GM10847 (cell line): ENCODE data around the gene CACNA1C.

ENCODE experiments used
- POLR2A ChIP-seq: IDR thresholded peaks from 2 replicates; pipeline ENCODE4 v1.6.1; 2011; ENCODE audit not compliant: insufficient read length; ENCODE audit errors: extremely low read depth

Gene CACNA1C

GRCh38 chr12:2494486-2495192, 441.9 kb downstream of the CACNA1C start:
- TF ChIP-seq POLR2A = no peak

- no peak for TF ChIP-seq POLR2A
Measured at GRCh38 chr12:2495417-2496112, 442.8 kb downstream of the CACNA1C start.

GRCh38 chr12:2498964-2499500, 446.2 kb downstream of the CACNA1C start:
- TF ChIP-seq POLR2A = no peak

GRCh38 chr12:2501464-2502191, 448.8 kb downstream of the CACNA1C start:
- no peak for TF ChIP-seq POLR2A

GRCh38 chr12:2503036-2503435, 450.2 kb downstream of the CACNA1C start:
- TF ChIP-seq POLR2A = no peak

GRCh38 chr12:2503762-2504161, 451.0 kb downstream of the CACNA1C start:
- no peak for TF ChIP-seq POLR2A

GRCh38 chr12:2504577-2504976, 451.8 kb downstream of the CACNA1C start:
- TF ChIP-seq POLR2A = no peak

- TF ChIP-seq POLR2A = no peak
Measured at GRCh38 chr12:2507814-2508213, 455.0 kb downstream of the CACNA1C start.

GRCh38 chr12:2509137-2509536, 456.4 kb downstream of the CACNA1C start:
- TF ChIP-seq POLR2A = no peak

- no peak for TF ChIP-seq POLR2A
Measured at GRCh38 chr12:2510045-2510444, 457.3 kb downstream of the CACNA1C start.

- TF ChIP-seq POLR2A = no peak
Measured at GRCh38 chr12:2513141-2514037, 460.6 kb downstream of the CACNA1C start.

GRCh38 chr12:2514038-2514340, 461.2 kb downstream of the CACNA1C start:
- no peak for TF ChIP-seq POLR2A

GRCh38 chr12:2520722-2521246, 468.0 kb downstream of the CACNA1C start:
- TF ChIP-seq POLR2A = no peak

GRCh38 chr12:2523317-2523716, 470.5 kb downstream of the CACNA1C start:
- no peak for TF ChIP-seq POLR2A

GRCh38 chr12:2523844-2524243, 471.1 kb downstream of the CACNA1C start:
- no peak for TF ChIP-seq POLR2A
